SHP77 (cell line): ENCODE data around the gene TCOF1.
"Not testable (repeated sequence)": the region's sequence is repeated elsewhere in the genome, so short reads cannot be mapped to it uniquely, and the experiment has no call there.

Experiments
- DNase-seq, 2 experiments: peaks; one replicate each; lab custom pipeline; 2025; lab: John Stamatoyannopoulos, UW

The TCOF1 gene

GRCh38 chr5:150404121-150404520 is 46.6 kb downstream of the TCOF1 start:
- no peak for DNase-seq

- no peak for DNase-seq
Observed at GRCh38 chr5:150404535-150404934, 47.0 kb downstream of the TCOF1 start.

GRCh38 chr5:150404941-150405816 is 47.7 kb downstream of the TCOF1 start:
- DNase-seq = no peak

- no peak for DNase-seq
Observed at GRCh38 chr5:150406103-150406722, 48.7 kb downstream of the TCOF1 start.

- no peak for DNase-seq
Observed at GRCh38 chr5:150406723-150407095, 49.2 kb downstream of the TCOF1 start.

GRCh38 chr5:150407096-150407720 is 49.7 kb downstream of the TCOF1 start:
- DNase-seq = peak in 1 of 2 experiments; percentile 30

- no peak for DNase-seq
Observed at GRCh38 chr5:150408231-150408943, 50.9 kb downstream of the TCOF1 start.

- peak; percentile 86 for DNase-seq
Observed at GRCh38 chr5:150409638-150410523, 52.4 kb downstream of the TCOF1 start.

GRCh38 chr5:150410524-150411244 is 53.2 kb downstream of the TCOF1 start:
- peak; percentile 62 to 71 for DNase-seq

GRCh38 chr5:150411245-150411979 is 53.9 kb downstream of the TCOF1 start:
- no peak for DNase-seq

GRCh38 chr5:150412319-150413175 is 55.0 kb downstream of the TCOF1 start, which contains the start of gene CD74:
CD74 (minus strand) TSS chr5:150412910; CDS start chr5:150412749, 161 bp downstream.
- DNase-seq = no peak

- no peak for DNase-seq
Observed at GRCh38 chr5:150413176-150413901, 55.8 kb downstream of the TCOF1 start.

GRCh38 chr5:150413902-150414790 is 56.6 kb downstream of the TCOF1 start:
- not testable (repeated sequence) for DNase-seq

- no peak for DNase-seq
Observed at GRCh38 chr5:150419630-150420270, 62.3 kb downstream of the TCOF1 start.

- no peak for DNase-seq
Observed at GRCh38 chr5:150422075-150422474, 64.6 kb downstream of the TCOF1 start.

- DNase-seq = no peak
Observed at GRCh38 chr5:150422758-150423157, 65.3 kb downstream of the TCOF1 start.

GRCh38 chr5:150426165-150426564 is 68.7 kb downstream of the TCOF1 start:
- not testable (repeated sequence) for DNase-seq
